GM18858 (cell line): Measurements from ENCODE around the gene ROBO1.

Source experiments
- ATAC-seq: cut with Tn5 transposase; IDR thresholded peaks from one replicate; pipeline ENCODE4 v1.9.1; 2021; ENCODE audit not compliant: unreplicated experiment

ROBO1 gene

DNA sequence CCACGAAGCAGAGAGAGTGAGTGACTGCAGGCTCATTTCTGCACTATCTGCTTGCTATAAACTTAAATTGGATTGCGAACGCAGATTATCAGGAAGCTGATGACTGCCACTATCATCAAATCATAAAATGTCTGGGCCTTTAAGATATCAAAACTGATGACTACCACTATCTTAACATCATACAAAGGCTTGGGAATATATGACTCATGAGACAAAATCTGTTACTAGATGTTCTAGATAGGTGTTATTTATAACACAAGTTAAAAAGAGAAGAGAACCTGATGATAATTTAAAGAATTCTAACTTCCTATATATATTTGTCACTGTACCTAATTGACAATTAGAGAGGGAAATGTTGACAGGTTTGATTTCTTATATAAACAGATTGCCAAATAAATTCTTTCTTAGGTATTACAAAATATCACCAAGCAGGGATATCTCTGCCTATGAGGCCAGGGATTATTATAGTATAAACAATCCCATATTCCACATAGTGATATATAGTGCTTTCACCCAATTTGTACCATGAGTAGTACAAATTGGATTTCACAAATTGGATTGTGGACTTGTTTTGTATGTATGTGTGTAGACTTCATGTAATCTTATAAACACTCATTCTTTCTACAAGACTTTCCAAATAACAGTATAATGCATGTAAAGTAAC, 1157.2 kb downstream of the ROBO1 start:
- no peak for ATAC-seq

GRCh38 chr3:78606756-78607155, 1161.0 kb downstream of the ROBO1 start:
- ATAC-seq: no peak

- ATAC-seq: no peak
These were observed 1162.6 kb downstream of the ROBO1 start for GRCh38 chr3:78605178-78605577.

DNA sequence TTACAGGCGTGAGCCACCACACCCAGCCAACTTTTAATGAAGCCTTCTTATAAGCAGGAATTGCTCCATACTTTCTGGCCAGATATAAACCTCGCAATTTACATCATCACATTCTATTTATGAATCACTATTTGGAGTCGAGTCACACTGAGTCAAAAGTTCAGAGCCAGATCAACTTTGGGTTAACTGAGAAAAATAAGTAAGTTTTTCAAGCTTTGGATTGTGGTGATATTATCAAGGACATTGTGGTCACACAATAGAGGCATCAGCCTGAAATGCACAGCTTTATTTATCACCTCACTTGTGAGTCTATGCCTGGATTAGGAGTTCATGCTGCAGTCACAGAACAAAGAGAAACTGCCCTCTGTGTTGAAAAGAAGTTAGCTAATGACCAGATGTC, 1163.5 kb downstream of the ROBO1 start:
- no peak for ATAC-seq

- ATAC-seq: no peak
These were observed 1166.5 kb downstream of the ROBO1 start for GRCh38 chr3:78601249-78601648.

DNA sequence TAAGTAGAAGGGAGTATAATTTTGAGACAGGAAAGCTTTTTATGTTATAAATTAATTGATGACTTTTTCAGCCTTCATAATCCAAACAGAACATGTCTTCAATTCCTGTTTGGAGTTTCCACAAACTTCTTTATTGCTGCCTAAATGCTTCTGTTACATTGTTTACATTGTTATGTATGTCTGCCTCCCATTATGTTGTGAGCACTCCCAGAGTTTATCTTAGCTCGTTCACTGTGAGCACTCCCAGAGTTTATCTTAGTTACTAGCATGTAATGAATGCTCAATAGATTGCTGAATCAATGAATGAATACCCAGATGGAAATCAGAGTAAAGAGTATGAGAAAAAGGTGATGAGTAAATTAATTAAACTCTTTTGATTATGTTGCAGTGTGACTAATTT, 1178.0 kb downstream of the ROBO1 start:
- ATAC-seq: no peak

DNA sequence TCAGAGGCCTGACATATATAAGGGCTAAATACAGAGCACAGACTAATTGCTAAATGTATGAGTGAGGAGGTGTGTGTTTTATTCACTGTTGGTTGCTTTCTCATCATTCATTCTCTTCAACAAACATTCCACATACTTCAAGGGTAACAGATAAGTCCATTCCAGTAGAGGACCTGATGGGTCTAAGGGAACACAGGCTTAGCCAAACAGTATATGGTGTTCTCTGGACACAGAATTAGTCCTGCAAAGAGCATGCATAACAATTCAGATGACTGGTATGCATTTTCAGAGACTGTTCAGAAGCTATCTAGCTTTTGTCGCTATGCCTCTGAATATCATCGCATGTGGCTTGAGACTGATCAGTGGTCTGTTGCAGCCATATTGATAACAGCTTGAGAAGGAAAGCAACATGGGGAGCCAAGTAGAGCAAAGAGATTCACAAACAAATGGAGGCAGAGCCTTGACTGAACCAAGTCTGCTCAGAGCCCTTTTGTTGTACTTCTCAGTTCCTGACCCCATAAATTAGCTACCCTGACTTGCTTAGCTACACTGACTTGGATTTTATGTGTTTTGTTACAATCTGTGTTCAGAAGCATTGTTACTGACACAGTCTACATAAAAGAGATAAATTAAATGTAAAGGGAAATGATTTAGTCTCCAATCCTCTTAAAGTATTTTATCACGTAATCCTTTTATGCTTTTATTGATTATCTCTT, 1178.7 kb downstream of the ROBO1 start:
- ATAC-seq: no peak

DNA sequence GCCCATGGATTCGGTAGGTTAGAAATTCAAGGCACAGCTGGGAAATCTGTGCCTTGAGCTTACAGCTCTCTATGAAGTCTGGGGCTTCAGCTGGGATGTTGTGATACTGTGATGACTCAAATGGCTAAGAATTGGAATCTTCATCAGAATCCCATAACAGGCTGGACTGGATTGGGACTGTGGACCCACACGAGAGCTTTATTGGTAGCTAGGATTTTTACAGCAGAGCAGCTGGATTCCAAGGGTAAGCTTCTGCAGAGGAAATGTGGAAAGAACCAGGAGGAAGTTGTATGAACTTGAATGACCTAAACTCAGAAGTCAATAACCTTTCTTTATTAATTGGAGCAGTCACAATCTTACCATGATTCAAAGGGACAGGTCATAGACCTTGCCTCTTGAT, 1187.1 kb downstream of the ROBO1 start:
- no peak for ATAC-seq

DNA sequence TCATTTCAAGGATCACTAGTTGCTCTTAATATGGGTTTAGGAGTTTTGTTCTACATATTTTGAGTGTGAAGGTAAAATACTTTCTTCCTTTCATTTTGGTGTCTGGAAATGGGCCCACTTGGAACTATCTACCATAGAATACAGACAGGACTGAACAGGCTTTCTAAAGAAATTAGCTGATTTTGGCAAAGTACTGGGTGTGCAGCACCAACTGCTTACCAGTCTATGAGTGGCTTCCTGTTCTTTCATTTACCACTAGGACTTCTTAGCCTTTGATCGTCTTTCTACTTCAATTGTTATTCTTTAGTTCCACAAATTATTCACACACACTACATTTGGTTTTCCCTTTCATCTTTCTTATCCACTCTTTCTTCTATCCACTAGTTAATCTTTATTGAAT, 1196.3 kb downstream of the ROBO1 start:
- no peak for ATAC-seq

DNA sequence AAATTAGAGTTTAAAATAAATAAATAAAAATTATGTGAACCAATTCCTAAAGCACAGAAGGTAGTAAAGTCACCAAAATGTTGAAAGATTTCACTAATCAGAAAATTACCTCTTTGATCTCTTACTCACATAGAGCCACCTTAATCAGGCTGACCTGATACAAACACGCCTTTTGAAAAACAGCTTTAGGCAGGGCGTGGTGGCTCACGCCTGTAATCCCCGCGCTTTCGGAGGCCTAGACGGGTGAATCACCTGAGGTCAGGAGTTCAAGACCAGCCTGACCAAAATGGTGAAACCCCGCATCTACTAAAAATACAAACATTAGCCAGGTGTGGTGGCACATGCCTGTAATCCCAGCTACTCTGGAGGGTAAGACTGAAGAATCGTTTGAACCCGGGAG, 1197.3 kb downstream of the ROBO1 start:
- no peak for ATAC-seq

GRCh38 chr3:78569804-78570203, 1198.0 kb downstream of the ROBO1 start:
- no peak for ATAC-seq

- no peak for ATAC-seq
These were observed 1202.1 kb downstream of the ROBO1 start for GRCh38 chr3:78565712-78566111.

DNA sequence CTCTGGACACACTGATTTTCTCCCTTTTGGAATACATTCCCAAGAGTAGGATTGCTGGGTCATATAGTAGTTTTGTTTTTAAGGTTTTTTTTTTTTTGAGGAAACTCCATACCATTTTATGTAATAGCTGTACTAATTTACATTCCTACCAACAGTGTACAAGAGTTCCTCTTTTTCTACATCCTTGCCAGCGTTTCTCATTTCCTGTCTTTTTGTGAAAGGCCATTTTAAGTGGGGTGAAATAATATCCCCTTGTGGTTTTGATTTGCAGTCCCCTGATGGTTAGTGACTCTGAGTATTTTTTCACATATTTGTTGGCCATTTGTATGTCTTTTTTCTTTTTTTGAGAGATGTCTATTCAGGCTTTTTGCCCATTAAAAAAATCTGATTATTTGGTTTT, 1205.5 kb downstream of the ROBO1 start:
- ATAC-seq: no peak
